A673 (cell line): Measurements from ENCODE around the gene STX1B. TPM values are rescaled to one million over a fixed set of nuclear protein-coding genes. Genes with fewer than 3 reads are reported as not detected.

ENCODE experiments used
- BruUV-seq: library from RNA; stranded (reverse); fragments of 400-500 nt; replicated peaks from 2 replicates; lab custom pipeline; 2021; lab: Mats Ljungman, UMichigan
- CTCF ChIA-PET: fragments of 300-600 bp; sonication (Branson Sonifier 250); formaldehyde crosslinking; loops from one replicate; lab custom pipeline; 2022; ENCODE audit warnings: antibody characterized with exemption; lab: Charles Lee
- POLR2A ChIA-PET: fragments of 300-600 bp; sonication (Branson Sonifier 250); formaldehyde crosslinking; loops from one replicate; lab custom pipeline; 2022; ENCODE audit warnings: antibody characterized with exemption; ENCODE audit not compliant: low non-redundant PET; lab: Charles Lee
- DNase-seq: peaks from one replicate; pipeline ENCODE4 v3.0.0-alpha.2; 2015; ENCODE audit warnings: low spot score
- H3K27ac ChIP-seq: fragments of 200-600 bp; sonication (generic); 2 replicates; pipeline ENCODE4 v1.5.1; 2016; ENCODE audit warnings: mixed run types, low read depth, mild to moderate bottlenecking, mixed read lengths, antibody characterized with exemption, low read length; ENCODE audit not compliant: poor library complexity, severe bottlenecking
- H3K27me3 ChIP-seq: fragments of 200-600 bp; sonication (generic); replicated peaks from 2 replicates; pipeline ENCODE4 v1.6.1; 2017; ENCODE audit warnings: mixed run types, low read depth, mild to moderate bottlenecking, mixed read lengths, antibody characterized with exemption, low read length; ENCODE audit not compliant: insufficient read depth, poor library complexity
- H3K36me3 ChIP-seq: fragments of 200-600 bp; sonication (generic); 2 replicates; pipeline ENCODE4 v1.6.1; 2016; ENCODE audit warnings: mixed run types, mild to moderate bottlenecking, mixed read lengths, antibody characterized with exemption, low read length; ENCODE audit not compliant: insufficient read depth, poor library complexity, severe bottlenecking
- H3K4me1 ChIP-seq: fragments of 200-600 bp; sonication (generic); 2 replicates; pipeline ENCODE4 v1.6.1; 2017; ENCODE audit warnings: mixed run types, mild to moderate bottlenecking, mixed read lengths, antibody characterized with exemption, low read length; ENCODE audit not compliant: insufficient read depth, poor library complexity, severe bottlenecking
- H3K4me3 ChIP-seq: fragments of 200-600 bp; sonication (generic); 2 replicates; pipeline ENCODE4 v1.5.1; 2016; ENCODE audit warnings: low read depth, mixed run types, mild to moderate bottlenecking, mixed read lengths, low read length; ENCODE audit not compliant: poor library complexity, severe bottlenecking
- H3K9me3 ChIP-seq: fragments of 200-600 bp; sonication (generic); 2 replicates; pipeline ENCODE4 v1.6.1; 2016; ENCODE audit warnings: mixed run types, low read depth, mild to moderate bottlenecking, mixed read lengths, antibody characterized with exemption, low read length; ENCODE audit not compliant: poor library complexity, severe bottlenecking
- EZH2 ChIP-seq: fragments of 200-600 bp; sonication (generic); IDR thresholded peaks from 2 replicates; pipeline ENCODE4 v1.6.1; 2017; ENCODE audit warnings: borderline replicate concordance, low read depth, mild to moderate bottlenecking, mixed read lengths, antibody characterized with exemption, low read length; ENCODE audit not compliant: poor library complexity, severe bottlenecking
- intact Hi-C: fragments of 100-400 bp; cut with micrococcal nuclease; formaldehyde crosslinking; loops from one replicate; pipeline ENCODE4 v1.10.0; 2022; ENCODE audit not compliant: unreplicated experiment
- total RNA-seq: library from RNA; stranded (reverse); gene quantifications from 2 replicates; pipeline ENCODE4 v1.2.3, GENCODE V29; 2021
- TF ChIP-seq, protein P1 (sequence below): fragments of 300-800, 200-600 bp; sonication (generic); conservative IDR thresholded peaks from 2 replicates; pipeline ENCODE4 v1.5.1; 2017; ENCODE audit warnings: low read depth, mild to moderate bottlenecking, antibody characterized with exemption, low read length, moderate library complexity, mixed read lengths

The STX1B gene
- total RNA-seq, 1 experiment from 2014 or later, result 0.62 TPM

GRCh38 chr16:30956601-30957455 is 53.6 kb downstream of the STX1B start:
- Histone ChIP-seq H3K9me3 (no peaks in the 10 kb centered on the region), H3K27me3 (no peaks in the 10 kb centered on the region), H3K27ac (peak overlapping the region; percentile 99), H3K4me1 (peaks cover 10% of the 10 kb centered on the region), H3K36me3 (peaks cover 30% of the 10 kb centered on the region), H3K4me3 (peak overlapping the region; percentile 80)
- BruUV-seq, result TSS peak; percentile 85
- peak; percentile 92 for DNase-seq
- ChIA-PET POLR2A (no interaction called here), CTCF (no interaction called here)
- TF ChIP-seq, protein P1, sequence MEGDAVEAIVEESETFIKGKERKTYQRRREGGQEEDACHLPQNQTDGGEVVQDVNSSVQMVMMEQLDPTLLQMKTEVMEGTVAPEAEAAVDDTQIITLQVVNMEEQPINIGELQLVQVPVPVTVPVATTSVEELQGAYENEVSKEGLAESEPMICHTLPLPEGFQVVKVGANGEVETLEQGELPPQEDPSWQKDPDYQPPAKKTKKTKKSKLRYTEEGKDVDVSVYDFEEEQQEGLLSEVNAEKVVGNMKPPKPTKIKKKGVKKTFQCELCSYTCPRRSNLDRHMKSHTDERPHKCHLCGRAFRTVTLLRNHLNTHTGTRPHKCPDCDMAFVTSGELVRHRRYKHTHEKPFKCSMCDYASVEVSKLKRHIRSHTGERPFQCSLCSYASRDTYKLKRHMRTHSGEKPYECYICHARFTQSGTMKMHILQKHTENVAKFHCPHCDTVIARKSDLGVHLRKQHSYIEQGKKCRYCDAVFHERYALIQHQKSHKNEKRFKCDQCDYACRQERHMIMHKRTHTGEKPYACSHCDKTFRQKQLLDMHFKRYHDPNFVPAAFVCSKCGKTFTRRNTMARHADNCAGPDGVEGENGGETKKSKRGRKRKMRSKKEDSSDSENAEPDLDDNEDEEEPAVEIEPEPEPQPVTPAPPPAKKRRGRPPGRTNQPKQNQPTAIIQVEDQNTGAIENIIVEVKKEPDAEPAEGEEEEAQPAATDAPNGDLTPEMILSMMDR, result peak; percentile 47; the same call in 1 of the 2 replicates
- no peak for TF ChIP-seq EZH2
- intact Hi-C loops, result loop anchor here (10.0 kb wide), 3 partner anchors 138 to 908 kb away; partner anchors contain the start of gene VKORC1

DNA sequence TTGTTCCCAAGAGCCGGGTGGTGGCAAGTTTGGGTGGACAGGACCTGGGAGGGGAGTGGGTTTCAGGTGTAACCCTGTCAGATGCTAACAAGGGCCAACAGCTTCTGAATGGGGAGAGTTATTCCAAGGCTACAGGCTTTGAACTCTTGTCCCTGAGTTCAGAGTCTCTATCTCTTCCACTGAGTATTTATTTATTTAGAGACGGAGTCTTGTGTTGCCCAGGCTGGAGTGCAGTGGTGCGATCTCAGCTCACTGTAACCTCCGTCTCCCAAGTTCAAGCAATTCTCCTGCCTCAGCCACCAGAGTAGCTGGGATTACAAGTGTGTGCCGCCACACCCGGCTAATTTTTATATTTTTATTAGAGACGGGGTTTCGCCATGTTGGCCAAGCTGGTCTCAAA is 55.4 kb downstream of the STX1B start:
- intact Hi-C loops, result loop anchor here (10.0 kb wide), 3 partner anchors 140 to 910 kb away; partner anchors contain the start of gene VKORC1
- ChIA-PET CTCF (interaction anchor here (0.8 to 1.2 kb wide), 2 partner anchors 26 to 163 kb away, joined by 3 to 5 read pairs; partner anchors contain the start of gene KAT8), POLR2A (no interaction called here)
- TF ChIP-seq EZH2, result no peak
- TF ChIP-seq, protein P1, result no peak
- no peak overlapping the region for H3K27ac ChIP-seq
- no TSS peak for BruUV-seq
- peaks cover 13% of the 10 kb centered on the region for H3K36me3 ChIP-seq
- DNase-seq, result no peak
- H3K9me3 ChIP-seq, result no peaks in the 10 kb centered on the region
- peaks cover 10% of the 10 kb centered on the region for H3K4me1 ChIP-seq
- H3K27me3 ChIP-seq, result no peaks in the 10 kb centered on the region
- no peak overlapping the region for H3K4me3 ChIP-seq

DNA sequence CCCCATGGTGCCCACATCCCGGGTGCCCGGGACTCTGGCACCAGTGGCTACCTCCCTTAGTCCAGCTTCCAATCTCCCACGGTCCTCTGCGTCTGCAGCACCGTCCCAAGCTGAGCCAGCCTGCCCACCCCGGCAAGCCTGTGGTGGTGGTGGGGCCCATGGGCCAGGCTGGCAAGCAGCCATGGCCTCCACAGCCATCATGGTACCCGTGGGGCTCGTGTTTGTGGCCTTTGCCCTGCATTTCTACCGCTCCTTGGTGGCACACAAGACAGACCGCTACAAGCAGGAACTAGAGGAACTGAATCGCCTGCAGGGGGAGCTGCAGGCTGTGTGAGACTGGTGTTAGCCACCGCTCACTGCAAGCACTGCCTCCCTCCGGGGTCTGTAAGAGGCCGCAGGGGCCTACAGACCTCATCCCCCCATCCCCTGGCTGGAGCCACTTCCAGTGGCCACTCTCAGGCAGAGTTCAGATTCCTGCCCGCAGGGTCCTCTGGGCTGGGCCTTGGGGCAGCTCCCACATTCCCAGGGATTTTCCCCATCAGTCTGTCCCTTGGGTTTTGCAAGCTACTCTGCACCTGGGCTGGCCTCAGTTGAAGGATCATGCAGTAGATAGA is 56.8 kb downstream of the STX1B start:
- DNase-seq, result peak; percentile 88
- H3K27ac ChIP-seq, result no peak overlapping the region
- H3K36me3 ChIP-seq, result no peaks in the 10 kb centered on the region
- H3K27me3 ChIP-seq, result no peaks in the 10 kb centered on the region
- no peaks in the 10 kb centered on the region for H3K9me3 ChIP-seq
- H3K4me1 ChIP-seq, result peaks cover 1% of the 10 kb centered on the region
- POLR2A ChIA-PET, result interaction anchor here (0.6 kb wide), 1 partner anchor 236 kb away, joined by 3 read pairs; no protein-coding TSS in a partner anchor
- CTCF ChIA-PET, result interaction anchor here (0.6 to 1.3 kb wide), 9 partner anchors 12 to 465 kb away, joined by 3 to 7 read pairs (median 3); partner anchors contain the start of gene KAT8
- TF ChIP-seq EZH2, result no peak
- TF ChIP-seq, protein P1, result peak; percentile 95
- BruUV-seq, result no TSS peak
- no peak overlapping the region for H3K4me3 ChIP-seq
- intact Hi-C loops, result loop anchor here (2.0 to 10.0 kb wide), 4 partner anchors 141 to 911 kb away; partner anchors contain the start of genes VKORC1 and ZNF843
